Hematopoietic multipotent progenitor cell treated with erythropoietin and hydrocortisone succinate and interleukin-3 and kit ligand, for 17 days (in vitro differentiated cells): Measurements from ENCODE around the gene RIPOR1.
A peak's percentile ranks its signal among the peaks of the same experiment; 100 is the strongest.
"Not testable (repeated sequence)": the region's sequence is repeated elsewhere in the genome, so short reads cannot be mapped to it uniquely, and the experiment has no call there.

Source experiments
- DNase-seq: peaks from one replicate; pipeline ENCODE4 v3.0.0-alpha.2; 2015; ENCODE audit warnings: low spot score

Gene RIPOR1, protein sequence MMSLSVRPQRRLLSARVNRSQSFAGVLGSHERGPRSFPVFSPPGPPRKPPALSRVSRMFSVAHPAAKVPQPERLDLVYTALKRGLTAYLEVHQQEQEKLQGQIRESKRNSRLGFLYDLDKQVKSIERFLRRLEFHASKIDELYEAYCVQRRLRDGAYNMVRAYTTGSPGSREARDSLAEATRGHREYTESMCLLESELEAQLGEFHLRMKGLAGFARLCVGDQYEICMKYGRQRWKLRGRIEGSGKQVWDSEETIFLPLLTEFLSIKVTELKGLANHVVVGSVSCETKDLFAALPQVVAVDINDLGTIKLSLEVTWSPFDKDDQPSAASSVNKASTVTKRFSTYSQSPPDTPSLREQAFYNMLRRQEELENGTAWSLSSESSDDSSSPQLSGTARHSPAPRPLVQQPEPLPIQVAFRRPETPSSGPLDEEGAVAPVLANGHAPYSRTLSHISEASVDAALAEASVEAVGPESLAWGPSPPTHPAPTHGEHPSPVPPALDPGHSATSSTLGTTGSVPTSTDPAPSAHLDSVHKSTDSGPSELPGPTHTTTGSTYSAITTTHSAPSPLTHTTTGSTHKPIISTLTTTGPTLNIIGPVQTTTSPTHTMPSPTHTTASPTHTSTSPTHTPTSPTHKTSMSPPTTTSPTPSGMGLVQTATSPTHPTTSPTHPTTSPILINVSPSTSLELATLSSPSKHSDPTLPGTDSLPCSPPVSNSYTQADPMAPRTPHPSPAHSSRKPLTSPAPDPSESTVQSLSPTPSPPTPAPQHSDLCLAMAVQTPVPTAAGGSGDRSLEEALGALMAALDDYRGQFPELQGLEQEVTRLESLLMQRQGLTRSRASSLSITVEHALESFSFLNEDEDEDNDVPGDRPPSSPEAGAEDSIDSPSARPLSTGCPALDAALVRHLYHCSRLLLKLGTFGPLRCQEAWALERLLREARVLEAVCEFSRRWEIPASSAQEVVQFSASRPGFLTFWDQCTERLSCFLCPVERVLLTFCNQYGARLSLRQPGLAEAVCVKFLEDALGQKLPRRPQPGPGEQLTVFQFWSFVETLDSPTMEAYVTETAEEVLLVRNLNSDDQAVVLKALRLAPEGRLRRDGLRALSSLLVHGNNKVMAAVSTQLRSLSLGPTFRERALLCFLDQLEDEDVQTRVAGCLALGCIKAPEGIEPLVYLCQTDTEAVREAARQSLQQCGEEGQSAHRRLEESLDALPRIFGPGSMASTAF

DNA sequence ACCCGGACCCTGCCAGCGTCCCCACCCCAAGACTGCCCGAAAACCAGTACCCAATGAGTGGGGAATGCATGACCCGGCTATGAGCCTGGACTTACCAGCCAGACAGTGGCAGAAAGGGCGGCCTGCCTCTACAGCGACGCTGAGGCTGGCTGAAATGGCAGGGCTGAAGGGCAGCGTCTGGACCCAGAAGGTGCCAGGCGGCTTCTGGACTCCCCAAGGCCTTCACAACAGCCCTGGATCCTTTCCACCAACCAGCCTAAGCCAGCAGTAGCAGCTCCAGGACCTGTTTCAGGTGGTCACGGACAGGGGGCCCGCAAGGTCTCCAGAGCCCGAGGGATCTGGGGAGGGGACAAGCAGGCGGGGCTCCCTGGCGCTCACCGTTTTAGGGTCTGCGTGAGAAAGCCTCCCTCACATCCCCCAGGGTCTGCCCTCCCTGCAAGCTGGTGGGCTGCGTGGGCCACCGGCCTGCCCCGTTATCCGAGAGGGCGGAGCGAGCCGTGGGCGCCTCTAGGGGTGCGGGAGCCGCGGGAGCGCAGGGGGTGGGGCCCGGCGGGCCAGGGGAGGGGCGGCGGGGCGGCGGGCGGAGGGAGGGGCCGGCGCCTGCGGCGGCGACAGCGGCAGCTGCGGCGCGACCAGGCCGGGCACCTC, at the start of gene RIPOR1:
TSS of gene RIPOR1 (plus strand) at position 608 of the 648 bp plus-strand sequence. CDS start 9,618 bp downstream, outside the sequence.
- peak; percentile 58 for DNase-seq

DNA sequence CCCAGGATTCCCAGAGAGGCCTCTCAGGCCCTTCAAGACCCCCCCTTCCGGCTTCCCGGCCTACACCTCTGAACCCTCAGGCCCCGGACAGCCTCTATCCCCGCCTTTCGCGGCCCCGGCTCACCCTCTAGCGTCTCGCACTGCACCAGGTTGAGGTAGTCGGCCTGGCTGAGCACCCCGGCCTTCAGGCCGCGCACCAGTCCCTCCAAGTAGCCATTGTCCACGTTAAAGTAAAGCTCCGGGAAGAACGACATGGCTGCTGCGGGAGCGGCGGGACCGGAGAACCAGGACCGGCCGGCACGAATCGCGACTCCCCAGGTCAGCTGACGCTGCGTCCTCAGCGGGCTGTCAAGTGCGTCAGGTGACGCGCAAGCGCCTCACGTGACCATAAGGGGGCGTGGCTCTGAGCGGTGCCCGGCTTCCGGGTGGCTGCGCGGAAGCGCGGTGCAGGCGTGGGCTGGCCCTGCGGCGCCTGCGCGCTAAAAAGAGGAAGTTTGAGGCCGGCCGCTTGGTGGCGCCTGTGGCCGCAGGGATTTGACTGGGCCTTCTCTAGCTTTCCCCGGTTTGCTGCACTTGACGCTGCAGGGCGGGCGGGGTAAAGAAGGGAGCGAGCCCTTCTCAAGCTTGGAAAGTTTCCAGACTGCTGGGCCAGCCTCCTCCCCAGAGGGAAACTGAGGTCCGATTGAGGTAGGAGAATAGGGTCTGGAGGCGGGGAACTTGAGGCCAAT, 47.6 kb upstream of the RIPOR1 start, which contains the start of gene ATP6V0D1:
TSS of gene ATP6V0D1 (minus strand) at position 325 of the 728 bp plus-strand sequence. CDS start at position 254, 71 bp downstream.
- DNase-seq = peak; percentile 100

DNA sequence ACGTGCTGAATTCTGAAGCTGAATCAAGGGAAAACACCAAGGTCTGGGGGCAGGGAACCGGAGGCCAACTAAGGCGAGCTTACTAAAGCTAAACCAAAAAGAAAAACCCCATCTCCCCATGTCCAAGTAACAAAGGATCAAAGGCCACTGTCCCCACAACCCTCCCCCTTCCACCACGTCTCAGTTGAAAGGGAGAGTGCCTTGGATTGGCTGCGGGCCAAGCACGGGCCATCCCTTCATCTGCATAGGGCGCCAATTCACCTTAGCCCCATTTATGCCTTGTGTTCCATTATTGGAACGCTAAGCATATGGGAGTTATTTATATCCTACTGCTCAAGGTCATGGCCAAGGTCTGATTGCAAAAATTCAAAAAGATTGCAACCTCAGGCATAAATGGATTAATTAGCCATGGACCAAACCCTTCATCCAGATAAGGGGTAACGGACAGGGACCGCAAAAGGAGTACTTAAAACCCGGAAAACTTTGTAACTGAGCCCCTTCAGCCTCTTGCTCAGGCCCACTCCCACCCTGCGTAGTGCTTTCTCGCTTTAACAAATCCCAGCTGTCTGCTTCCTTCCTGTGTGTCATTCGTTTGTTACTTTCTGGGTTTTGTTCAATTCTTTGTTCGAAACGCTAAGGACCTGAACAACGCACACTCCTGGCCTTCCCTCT, 46.9 kb upstream of the RIPOR1 start:
- DNase-seq = no peak

DNA sequence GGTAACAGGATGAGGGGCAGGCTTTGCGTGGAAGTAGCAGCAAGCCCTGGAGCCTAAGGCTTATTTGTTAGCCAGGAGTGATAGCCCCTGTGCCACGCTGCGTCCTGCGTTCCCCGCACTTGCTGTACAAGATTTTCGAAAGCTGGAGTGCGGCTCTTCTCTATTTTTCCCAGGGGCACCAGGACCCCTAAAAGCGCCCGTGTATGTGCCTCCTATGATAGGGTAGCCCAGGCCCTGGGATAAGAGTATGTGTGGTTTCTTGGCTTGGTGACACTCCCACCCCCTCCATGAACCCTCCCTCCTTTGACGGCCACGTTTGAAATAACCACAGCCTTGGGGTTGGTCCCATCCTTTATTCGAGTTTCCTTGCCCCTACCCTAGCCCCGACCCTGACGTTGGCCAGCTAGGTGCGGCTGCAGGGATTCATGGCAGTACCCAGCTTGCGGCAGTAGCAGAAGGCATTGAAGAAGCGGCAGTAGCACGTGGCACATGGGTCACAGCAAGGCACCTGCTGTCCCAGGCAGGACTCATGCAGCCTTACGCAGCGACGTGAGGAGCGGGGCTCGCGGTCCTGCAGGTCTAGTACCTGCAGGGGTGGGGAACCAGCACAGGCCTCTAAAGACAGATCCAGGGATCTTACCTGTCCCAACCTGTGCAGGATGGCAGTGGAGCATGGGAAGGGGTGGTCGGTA, 46.2 kb upstream of the RIPOR1 start:
- no peak for DNase-seq

DNA sequence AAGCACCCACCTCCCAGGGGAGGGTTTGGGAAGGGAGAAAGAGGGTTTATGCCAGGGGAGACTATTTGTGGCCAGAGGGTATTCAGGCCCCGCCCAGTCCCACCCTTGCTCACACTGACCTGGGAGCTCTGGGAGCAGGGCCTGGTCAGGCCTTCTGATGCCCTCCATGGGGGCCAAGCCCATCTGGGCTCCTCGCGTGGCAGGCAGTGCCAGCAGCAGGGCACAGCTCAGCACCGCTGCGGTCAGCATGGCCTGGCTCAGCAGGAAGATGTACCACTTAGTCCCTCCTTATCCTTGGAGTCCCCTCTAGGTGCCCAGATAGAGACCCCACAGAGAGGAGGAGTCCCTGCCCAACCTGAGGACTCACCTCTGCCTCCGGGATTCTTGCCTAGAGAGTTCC, 45.5 kb upstream of the RIPOR1 start, which contains the start of gene AGRP:
TSS of gene AGRP (minus strand) at position 398 of the 400 bp plus-strand sequence. CDS start at position 249, 149 bp downstream.
- no peak for DNase-seq

DNA sequence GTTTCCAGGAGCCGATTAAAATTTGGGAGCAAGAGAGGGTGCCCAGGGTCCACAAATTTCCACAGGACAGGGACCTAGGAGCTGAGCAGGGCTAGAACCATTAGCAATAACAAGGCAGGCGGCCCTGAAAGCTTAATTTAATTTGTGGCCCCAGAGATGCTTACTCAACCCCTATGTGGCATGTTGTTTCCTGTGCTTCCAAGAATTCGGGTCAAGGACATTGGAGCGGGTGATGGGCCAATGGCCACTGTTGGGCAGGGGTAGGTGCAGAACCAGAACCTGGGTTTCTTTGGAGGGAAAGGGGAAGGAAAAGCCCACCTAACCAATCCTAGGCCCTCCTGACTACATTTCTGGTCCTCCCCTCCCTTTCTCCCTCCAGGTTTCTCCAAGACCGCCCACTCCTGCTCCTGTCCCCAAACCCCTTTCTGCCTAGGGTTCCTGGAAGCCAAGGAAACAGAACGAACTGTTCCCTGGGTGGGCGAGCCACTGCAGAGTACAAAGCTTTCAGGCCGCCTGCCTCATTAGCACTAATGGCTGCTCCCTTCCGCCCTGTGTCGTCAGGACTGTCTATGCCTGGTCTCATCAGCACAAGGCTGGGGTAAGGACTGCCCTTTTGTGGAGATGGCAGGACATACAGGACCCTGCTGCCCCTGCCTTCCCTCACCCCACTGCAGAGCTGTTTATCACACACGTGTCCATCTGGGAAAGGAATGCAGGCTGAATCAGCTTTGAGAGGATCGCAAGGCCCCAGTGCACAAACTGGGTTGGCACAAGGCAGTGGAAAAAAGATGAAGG, 44.7 kb upstream of the RIPOR1 start:
- no peak for DNase-seq

DNA sequence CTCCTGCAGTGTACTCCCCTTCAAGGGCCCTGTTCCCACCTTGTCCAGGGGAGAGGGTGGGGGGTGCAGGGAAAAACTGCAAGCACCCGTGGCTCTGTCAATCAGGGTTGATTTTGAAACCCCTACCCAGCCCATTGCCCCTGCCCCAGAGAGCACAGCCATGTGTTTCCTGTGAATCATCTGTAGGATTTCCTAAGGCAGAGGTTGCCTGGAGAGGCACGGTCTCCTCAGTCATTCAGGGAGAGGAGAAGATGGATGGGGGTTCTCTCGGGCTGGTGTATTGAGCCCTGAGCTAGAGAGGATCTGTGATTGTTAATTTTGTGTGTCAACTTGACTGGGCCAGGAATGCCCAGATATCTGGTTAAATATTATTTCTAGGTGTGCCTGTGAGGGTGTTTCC, 41.8 kb upstream of the RIPOR1 start:
- no peak for DNase-seq

DNA sequence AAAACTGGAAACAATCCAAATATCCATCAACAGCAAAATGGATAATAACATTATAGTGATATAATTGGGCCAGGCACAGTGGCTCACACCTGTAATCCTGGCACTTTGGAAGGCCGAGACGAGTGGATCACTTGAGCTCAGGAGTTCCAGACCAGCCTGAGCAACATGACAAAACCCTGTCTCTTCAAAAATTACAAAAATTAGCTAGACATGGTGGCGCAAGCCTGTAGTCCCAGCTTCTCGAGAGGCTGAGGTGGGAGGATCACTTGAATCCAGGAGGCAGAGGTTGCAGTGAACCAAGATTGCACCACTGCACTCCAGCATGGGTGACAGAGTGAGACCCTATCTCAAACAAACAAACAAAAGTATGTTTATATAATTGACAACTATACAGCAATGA, 41.1 kb upstream of the RIPOR1 start:
- DNase-seq = not testable (repeated sequence)

DNA sequence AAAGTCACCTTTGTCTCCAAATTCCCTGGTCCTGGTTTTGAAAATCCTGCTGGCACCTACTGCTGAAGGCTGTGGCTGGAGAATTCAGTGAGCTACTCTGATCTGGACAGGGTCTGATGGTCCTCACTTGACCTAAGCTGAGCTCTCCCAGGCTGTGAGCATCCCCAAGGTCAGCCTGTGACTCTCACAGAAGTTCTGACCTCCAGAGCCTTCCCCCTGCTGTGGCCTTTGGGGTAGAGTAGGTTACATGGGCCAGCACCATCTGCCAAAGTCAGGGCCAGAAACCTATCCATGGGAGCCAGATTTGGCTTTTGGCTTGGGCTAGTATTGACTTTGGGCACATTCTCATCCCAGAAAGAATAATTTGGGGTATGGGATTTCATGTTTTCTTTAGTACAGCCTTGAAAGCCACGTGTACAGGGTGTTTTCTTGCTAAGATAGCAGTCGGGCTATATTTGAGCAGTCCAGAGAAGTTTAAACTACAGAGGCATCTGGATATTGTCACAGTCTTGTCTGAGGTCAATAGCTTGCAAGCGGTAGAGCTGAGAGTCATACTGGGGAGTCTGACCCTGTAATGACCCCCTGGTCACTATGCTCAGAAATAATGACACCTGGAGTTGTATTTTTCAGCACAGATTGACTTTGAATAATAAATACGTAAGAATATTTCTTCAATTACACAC, 39.1 kb upstream of the RIPOR1 start:
- no peak for DNase-seq

DNA sequence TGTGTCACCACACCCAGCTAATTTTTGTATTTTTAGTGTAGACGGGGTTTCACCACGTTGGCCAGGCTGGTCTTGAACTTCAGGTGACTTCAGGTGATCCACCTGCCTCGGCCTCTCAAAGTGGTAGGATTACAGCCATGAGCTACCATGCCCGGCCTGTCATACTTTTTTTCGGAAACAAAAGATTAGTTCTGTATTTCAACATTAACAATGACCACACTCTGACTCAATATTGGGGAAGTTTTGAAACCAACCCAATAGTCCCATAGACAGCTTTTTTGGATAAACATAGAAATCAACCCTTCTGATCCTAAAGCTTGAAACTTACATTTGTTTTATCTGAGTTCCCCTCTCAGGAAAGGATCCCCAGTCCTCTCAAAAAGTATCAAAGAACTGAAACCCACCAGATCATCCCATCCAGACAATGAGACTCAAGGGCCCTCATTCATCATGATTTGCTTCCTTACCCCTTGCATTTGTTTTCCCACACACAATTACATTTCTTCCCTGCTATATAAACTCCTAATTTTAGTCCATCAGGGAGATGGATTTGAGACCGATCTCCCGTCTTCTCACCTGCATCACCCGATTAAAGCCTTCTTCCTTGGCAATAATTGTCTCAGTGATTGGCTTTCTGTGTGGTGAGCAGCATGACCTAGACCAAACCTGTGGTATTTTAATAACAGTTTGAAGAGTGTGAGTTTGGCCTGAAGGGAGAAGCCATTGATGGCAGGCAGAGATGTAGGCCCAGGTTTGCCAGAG, 38.1 kb upstream of the RIPOR1 start:
- DNase-seq = no peak

DNA sequence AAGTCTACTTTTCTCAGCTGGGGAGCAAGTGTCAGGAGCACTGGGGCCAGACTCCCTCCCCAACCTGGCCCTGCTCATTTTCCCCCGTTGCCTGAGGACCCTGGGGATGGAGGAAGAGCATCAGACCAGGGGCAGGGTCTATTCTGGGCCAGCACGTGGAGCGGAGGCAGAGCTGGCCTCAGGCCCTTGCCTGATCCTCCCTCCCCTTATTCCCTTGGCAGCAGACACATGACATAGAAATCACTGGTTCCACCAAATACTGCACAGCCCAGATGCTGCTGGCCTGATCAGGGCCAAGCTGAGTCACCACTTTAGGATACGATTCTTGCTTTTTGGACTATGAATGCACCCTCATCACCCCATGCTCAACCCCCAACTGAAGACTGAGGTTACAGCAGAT, 29.5 kb upstream of the RIPOR1 start:
- no peak for DNase-seq

DNA sequence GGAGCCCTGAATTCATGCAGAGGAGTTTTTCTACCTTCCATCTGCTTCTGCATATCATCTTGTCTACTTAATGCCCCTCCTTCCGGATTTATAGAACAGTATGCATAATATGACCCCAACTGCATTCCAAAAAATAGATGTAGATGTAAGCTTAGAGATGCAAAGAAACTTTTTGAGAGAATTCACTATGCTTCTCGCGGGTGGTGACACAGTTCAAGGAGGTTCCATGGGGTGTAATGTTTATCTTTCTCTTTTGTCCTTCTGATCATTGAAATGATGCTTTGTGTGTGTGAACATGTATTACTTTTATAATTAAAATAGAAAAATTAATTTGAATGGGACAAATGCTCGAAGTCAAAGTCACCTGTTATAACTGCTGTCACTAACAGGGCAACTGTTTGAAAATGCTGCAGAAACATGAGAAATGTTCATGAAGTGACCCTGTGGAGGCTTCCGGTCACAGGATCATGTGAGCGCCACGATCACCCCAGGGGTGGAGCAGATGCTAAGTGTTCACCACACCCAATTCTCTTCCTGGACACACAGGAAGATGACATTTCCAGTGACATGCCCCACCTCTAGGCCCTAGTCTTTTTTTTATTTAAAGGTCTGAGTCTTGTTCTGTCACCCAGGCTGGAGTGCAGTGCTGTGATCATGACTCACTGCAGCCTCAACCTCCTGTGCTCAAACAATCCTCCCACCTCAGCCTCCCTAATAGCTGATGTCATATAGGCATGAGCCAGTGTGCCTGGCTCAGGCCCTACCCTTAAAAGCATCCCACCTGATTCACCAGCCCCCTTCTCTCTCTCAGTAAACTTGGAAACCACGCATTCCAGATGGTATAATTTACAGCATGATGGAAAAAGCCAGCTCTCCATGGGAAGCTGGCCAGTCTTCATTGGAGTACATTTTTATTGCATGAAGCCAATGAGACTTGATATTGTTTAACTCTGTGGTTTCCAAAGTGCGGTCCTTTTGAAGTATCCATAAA, 24.3 kb upstream of the RIPOR1 start:
- DNase-seq = peak; percentile 24

DNA sequence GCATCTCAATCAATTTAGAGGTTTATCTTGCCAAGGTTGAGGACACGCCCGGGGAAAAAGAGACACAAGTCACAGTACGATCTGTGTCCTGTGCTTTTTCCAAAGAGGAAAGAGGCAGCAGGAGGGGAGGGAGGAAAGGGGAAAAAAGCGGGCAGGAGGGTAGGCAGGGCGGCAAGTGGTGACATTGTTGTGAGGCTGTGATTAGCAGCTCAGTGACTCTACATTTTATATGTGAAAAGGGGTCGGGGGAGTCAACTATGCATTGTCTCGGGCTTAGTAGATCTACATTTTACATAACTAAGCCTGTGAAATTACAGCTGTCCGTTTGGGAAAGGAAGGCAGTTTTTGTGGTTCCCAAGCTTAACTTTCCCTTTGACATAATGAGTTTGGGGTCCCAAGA, 22.2 kb upstream of the RIPOR1 start:
- DNase-seq = no peak

DNA sequence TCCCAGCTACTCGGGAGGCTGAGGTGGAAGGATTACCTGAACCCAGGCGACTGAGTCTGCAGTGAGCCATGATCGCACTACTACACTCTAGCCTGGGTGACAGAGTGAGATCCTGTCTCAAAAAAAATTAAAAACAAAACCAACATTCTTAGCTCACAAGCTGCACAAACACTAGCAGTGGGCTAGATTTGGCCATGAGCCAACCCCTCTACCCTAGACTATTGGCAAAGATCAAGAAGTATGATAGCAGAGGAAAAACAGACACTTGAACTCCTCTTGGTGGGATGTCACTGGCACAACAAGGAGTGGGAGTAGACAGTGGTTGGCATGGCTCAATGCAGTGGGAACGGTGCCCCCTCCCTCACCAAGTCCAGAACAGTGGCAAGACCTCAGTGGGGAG, 19.6 kb upstream of the RIPOR1 start:
- no peak for DNase-seq

DNA sequence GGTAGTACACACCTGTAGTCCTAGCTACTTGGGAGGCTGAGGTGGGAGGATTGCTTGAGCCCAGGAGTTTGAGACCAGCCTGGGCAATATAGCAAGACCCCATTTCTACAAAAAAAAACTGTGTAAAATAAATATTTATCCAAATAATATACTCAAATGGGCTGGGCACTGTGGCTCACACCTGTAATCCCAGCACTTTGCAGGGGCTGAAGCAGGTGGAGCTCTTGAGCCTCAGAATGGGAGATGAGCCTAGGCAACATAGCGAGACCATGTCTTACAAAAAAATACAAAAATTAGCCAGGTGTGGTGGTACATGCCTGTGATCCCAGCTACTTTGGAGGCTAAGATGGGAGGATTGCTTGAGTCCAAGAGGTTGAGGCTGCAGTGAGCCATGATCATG, 14.7 kb upstream of the RIPOR1 start:
- not testable (repeated sequence) for DNase-seq

DNA sequence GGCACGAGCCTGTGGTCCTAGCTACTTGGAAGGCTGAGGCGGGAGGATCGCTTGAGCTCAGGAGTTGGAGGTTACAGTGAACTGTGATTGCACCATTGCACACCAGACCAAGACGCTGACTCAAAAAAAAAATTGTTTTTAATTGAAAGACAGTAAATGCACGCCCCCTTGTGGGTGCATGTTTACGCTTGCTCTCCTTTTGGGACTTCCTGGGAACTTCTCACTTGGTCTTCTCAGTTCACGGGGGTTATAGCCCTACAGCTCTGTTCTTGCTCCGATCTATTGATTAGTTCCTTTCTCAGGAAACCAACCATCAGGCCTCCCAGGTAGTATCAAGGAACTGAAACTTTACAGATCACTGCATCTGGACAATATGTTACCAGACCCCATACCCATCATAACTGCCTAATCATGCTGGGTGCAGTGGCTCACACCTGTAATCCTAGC, 14.2 kb upstream of the RIPOR1 start:
- DNase-seq = peak; percentile 86
